ENCODE results near the gene RAB6A. TPM values are rescaled to one million over a fixed set of nuclear protein-coding genes. Genes with fewer than 3 reads are reported as not detected.
"Not testable (repeated sequence)": the region's sequence is repeated elsewhere in the genome, so short reads cannot be mapped to it uniquely, and the experiment has no call there.

Gene RAB6A
- polyA plus RNA-seq, 6 donors from 2014 or later: 73.5 to 94.5 (median 84.2) TPM

DNA sequence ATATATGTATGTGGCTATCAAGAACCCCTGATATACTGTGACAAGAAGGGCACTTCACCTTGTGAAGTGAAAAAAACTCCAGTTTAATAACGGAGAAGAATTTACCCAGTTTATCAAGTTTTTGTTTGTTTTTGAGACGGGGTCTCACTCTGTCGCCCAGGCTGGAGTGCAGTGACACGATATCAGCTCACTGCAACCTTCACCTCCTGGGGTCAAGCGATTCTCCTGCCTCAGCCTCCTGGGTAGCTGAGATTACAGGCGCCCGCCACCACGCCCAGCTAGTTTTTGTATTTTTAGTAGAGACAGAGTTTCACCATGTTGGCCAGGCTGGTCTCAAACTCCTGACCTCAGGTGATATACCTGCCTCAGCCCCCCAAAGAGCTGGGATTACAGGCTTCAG lies 26.9 kb downstream of the RAB6A start:
- not testable (repeated sequence) for H3K27me3 Mint-ChIP-seq; DNase-seq; ATAC-seq (ENCODE audit: low read depth in 2 of 2); H3K4me3 Mint-ChIP-seq; H3K9me3 Mint-ChIP-seq; H3K36me3 Mint-ChIP-seq
- Mint-ChIP-seq H3K27ac (peak overlapping the region in 1 of 6 donors; percentile 64), H3K4me1 (peaks cover 4 to 25% (median 14%) of the 10 kb centered on the region in 3 donors)

DNA sequence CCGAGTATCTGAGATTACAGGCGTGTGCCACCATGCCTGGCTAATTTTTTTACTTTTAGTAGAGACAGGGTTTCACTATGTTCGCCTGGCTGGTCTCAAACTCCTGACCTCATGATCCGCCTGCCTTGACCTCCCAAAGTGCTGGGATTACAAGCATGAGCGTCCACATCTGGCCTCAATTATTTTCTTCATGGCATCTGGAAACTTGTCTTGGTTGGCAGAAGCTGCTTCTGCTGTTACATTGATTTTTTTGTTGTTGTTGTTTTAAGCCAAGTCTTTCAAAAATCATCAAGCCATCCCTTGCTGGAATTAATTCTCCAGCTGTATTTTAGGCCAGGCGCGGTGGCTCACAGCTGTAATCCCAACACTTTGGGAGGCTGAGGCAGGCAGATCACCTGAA lies 27.9 kb downstream of the RAB6A start:
- H3K27ac Mint-ChIP-seq; ATAC-seq (ENCODE audit: low read depth in 2 of 2); H3K4me3 Mint-ChIP-seq; H3K9me3 Mint-ChIP-seq; H3K27me3 Mint-ChIP-seq; DNase-seq; H3K36me3 Mint-ChIP-seq: not testable (repeated sequence)
- peaks cover 4 to 25% (median 14%) of the 10 kb centered on the region in 3 donors for H3K4me1 Mint-ChIP-seq

DNA sequence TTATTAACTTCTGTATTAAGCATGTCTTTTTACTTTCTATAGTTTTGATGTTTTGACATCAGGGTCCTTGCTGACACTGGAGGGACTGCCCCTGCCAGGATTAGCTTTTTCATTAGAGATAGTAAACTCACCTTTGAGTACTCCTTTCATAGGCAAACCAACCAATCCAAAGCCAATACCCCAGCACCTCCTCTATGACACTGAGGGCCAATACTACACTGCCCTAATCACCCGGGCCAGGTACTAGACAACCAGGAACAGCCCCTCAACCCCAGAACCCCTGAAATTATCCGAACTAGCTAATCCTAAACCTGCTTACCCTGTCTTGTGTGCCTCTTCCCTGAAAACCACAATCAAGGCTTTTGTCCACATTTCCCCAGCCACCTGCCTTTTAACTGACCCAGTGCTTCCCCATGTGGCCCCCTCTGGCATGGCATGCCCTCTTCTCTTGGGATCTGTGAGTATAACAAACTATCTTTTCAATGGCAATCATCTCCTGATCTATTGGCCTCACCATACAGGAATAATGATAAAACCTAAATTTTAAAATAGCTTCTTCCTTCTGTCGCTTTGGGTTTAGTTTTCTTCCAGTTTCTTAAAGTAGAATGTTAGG lies 31.2 kb downstream of the RAB6A start:
- Mint-ChIP-seq H3K36me3 (peaks cover 0 to 7% of the 10 kb centered on the region in 2 donors), H3K27me3 (no peaks in the 10 kb centered on the region), H3K4me3 (no peak overlapping the region), H3K4me1 (peaks cover 5 to 12% (median 5%) of the 10 kb centered on the region in 3 donors), H3K9me3 (no peaks in the 10 kb centered on the region), H3K27ac (peak overlapping the region in 4 of 6 donors; percentile 40 to 72 (median 57))
- no peak for DNase-seq
- ATAC-seq (ENCODE audit: low read depth in 2 of 2): no peak

DNA sequence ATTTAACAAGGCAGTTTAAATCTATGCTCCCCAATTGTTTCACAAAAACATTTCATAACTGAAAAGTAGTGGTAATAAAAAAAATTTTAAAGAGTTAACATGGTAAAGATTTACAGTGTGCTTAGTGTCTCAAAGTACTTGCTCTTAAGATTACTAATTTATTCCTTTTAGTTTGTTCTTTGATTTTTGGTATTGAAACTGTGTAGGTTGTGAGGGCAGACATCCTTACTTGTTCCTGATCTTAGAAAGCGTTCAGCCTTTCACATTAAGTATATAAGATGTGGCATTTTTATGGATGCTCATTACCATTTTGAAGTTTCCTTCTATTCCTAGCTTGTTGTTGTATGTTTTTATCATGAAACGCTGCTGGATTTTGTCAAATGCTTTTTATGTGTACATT lies 32.9 kb downstream of the RAB6A start:
- peak overlapping the region in 2 of 6 donors; percentile 12 to 73 for H3K27ac Mint-ChIP-seq
- no peaks in the 10 kb centered on the region for H3K27me3 Mint-ChIP-seq
- no peaks in the 10 kb centered on the region for H3K9me3 Mint-ChIP-seq
- ATAC-seq (ENCODE audit: low read depth in 2 of 2): no peak
- H3K4me3 Mint-ChIP-seq: no peak overlapping the region
- DNase-seq: no peak
- H3K4me1 Mint-ChIP-seq: peaks cover 0 to 5% (median 5%) of the 10 kb centered on the region in 3 donors
- H3K36me3 Mint-ChIP-seq: peaks cover 0 to 7% of the 10 kb centered on the region in 2 donors

DNA sequence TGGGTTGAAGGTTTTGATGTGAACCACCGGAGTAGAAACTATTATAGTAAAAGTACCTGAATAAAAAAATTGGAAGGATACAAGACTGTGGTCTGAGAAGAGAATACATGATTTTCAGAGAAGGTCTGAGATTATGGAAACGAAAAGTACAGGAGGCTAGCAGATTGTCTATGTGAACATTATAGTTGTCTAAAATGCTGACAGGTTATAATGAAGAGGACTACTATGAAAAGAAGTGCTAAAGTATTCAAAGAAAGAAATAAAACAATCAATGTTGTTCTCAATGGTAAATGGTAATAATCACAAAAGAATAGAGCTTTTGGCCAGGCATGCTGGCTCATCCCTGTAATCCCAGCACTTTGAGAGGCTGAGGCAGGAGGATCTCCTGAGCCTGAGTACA lies 34.0 kb downstream of the RAB6A start:
- Mint-ChIP-seq H3K9me3 (peaks cover 0 to 3% (median 2%) of the 10 kb centered on the region in 7 donors), H3K27ac (peak overlapping the region in 1 of 6 donors; percentile 78), H3K4me3 (no peak overlapping the region), H3K27me3 (no peaks in the 10 kb centered on the region), H3K4me1 (peaks cover 2 to 5% (median 5%) of the 10 kb centered on the region in 3 donors), H3K36me3 (peaks cover 3 to 7% of the 10 kb centered on the region in 2 donors)
- ATAC-seq (ENCODE audit: low read depth in 2 of 2) (no peak), DNase-seq (no peak)

DNA sequence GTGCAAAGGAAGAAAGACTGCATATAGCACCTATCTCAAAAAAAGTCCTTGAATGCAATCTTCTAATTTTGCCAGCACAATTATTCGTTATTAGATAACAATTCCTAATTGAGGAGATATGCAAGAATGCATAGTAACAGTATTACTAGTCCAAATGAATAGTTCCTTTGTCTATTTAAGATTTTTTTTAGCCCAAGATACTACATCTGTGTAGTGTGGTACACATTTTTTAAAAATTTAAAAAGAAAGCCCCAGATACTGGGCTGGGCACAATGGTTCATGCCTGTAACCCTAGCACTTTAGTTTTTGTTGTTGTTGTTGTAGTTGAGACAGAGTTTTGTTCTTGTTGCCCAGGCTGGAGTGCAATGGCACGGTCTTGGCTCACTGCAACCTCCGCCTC lies 43.7 kb downstream of the RAB6A start:
- peaks cover 5 to 7% (median 6%) of the 10 kb centered on the region in 3 donors for H3K4me1 Mint-ChIP-seq
- peaks cover 0 to 20% of the 10 kb centered on the region in 2 donors for H3K36me3 Mint-ChIP-seq
- DNase-seq: no peak
- peaks cover 0 to 10% (median 3%) of the 10 kb centered on the region in 7 donors for H3K9me3 Mint-ChIP-seq
- no peak overlapping the region for H3K4me3 Mint-ChIP-seq
- no peaks in the 10 kb centered on the region for H3K27me3 Mint-ChIP-seq
- no peak overlapping the region for H3K27ac Mint-ChIP-seq
- ATAC-seq (ENCODE audit: low read depth in 2 of 2): no peak

DNA sequence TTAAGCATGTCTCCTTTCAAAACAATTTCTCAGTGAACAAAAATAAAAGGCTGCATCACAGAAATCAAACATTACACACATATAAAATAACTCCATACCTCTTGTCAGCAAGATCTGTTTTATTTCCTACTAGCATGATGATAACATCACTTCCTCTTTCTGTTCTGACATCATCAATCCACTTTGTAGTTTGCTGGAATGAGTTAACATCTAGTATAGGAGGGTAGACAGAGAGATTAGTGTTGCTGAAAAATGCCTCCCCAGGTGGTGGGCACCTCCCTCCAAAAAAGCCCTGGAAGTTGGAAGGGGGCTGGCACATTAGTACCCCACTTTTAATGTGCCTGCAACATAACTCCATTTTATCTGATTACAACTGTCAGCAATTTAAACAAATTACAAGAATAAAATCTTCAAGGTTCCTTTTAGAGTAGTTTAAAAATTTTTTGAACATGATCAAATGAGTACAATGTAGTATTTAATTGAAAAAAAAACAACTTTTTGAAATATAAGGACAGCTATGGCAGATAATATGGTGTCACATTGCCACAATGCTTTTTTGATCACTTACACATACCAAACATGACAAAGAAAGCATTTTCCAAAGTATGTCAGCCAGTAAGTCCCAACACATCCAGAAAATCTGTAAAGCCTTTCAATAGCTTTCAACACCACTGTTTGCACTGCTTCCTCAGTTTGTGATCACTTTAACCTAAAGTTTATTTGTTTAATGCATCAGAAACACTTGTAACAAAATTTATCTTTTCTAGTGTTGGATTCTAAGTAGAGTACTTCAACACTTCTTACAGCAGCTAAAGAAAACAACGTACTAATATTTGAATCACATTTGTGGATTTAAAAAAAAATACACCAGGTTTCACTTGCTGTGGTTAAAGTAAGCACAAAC lies 44.5 kb downstream of the RAB6A start:
- ATAC-seq (ENCODE audit: low read depth in 2 of 2) (peak; percentile 59 to 68), DNase-seq (no peak)
- peaks cover 0 to 3% (median 0%) of the 10 kb centered on the region in 7 donors for H3K9me3 Mint-ChIP-seq
- H3K27me3 Mint-ChIP-seq: no peaks in the 10 kb centered on the region
- H3K36me3 Mint-ChIP-seq: peaks cover 0 to 13% of the 10 kb centered on the region in 2 donors
- no peak overlapping the region for H3K4me3 Mint-ChIP-seq
- peak overlapping the region in 5 of 6 donors; percentile 63 to 87 (median 70) for H3K27ac Mint-ChIP-seq
- peaks cover 4 to 6% (median 5%) of the 10 kb centered on the region in 3 donors for H3K4me1 Mint-ChIP-seq

DNA sequence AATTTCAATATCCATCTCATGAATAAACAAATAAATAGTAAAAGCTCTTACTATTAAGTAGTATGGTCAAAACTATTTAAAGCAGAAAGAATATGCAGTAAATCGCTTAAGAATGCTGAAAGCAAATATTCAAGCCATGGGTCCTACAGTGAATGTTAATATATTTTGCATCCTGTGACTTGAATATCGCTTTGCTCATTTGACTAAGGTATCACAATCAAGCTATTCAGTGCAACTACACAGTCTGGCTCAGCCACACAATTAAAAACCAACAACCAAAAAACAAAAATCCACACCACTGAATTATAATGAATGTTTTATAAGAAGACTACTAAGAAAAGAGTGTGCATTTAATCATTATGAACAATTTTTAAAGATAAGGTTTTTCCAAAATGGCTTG lies 45.3 kb downstream of the RAB6A start:
- Mint-ChIP-seq H3K4me3 (no peak overlapping the region), H3K27ac (peak overlapping the region in 2 of 6 donors; percentile 47 to 87), H3K9me3 (no peaks in the 10 kb centered on the region), H3K4me1 (peaks cover 4 to 6% (median 5%) of the 10 kb centered on the region in 3 donors), H3K27me3 (no peaks in the 10 kb centered on the region), H3K36me3 (peaks cover 0 to 5% of the 10 kb centered on the region in 2 donors)
- DNase-seq: no peak
- no peak for ATAC-seq (ENCODE audit: low read depth in 2 of 2)

DNA sequence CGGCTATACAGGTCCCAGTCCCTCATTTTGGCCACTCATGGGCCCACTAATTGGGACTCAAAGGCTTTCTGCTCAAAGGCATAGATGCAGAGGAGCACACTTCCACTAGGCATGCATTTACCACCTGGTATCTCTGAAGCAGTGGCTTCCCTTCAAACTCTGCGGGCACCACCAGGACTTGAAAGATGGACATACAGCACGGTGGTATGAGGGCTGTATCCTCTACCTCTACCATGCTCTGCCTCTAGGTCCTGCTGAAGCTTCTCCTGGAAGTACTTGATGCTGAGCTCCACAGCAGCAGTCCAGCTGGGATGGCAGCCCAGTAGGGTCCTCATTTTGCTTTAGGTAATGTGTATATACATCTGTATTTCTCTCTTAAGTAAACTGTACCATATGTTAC lies 49.9 kb downstream of the RAB6A start:
- DNase-seq (no peak), ATAC-seq (ENCODE audit: low read depth in 2 of 2) (no peak)
- H3K27me3 Mint-ChIP-seq: no peaks in the 10 kb centered on the region
- no peak overlapping the region for H3K4me3 Mint-ChIP-seq
- H3K27ac Mint-ChIP-seq: no peak overlapping the region
- peaks cover 0 to 4% of the 10 kb centered on the region in 2 donors for H3K36me3 Mint-ChIP-seq
- peaks cover under 1 to 3% (median under 1%) of the 10 kb centered on the region in 3 donors for H3K4me1 Mint-ChIP-seq
- H3K9me3 Mint-ChIP-seq: no peaks in the 10 kb centered on the region

DNA sequence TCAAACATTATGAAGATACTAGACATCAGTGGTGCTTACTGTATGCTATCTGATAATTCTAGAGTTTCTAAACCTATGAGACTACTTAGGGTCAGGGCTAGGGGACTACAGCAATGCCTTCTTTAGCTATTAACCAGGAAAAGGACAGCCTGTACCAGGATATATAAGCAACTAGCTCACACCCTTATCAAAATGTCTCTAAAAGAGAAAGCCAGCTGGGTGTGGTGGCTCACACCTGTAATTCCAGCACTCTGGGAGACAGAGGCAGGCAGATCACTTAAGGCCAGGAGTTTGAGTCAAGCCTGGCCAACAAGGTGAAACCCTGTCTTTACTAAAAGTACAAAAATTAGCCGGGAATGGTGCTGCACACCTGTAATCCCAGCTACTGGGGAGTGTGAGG lies 55.8 kb downstream of the RAB6A start:
- ATAC-seq (ENCODE audit: low read depth in 2 of 2): no peak
- Mint-ChIP-seq H3K27ac (no peak overlapping the region), H3K27me3 (no peaks in the 10 kb centered on the region), H3K36me3 (peaks cover 0 to 8% of the 10 kb centered on the region in 2 donors), H3K4me3 (no peak overlapping the region), H3K4me1 (no peaks in the 10 kb centered on the region), H3K9me3 (no peaks in the 10 kb centered on the region)
- no peak for DNase-seq

DNA sequence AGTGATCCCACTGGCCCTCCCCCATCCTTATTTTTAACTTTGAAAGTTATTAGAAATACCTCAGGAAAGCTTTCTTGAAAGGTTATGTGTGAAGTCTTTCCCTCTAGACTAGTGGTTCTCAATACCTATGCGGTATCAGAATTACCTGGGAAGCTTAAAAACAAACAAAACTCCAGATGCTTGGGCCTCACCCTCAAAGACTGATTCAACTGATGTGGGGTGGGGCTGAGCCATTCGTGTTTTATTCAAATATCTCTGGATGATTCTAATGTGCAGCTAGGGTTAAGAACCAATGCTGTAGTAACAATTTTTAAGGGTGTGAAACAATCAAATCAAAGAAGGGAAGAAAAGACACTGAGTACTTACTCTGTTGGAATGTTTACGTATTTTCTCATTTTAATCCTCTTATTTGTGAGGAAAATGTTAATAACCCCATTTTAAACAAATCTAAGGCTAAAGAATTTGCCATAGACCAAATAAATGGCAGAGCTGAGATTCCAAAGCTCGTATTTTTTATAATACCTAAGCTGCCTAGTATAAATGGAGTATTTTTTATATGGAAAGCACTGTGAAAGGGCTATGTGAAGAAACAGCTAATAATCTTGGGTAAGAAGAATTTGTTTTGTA lies 66.9 kb downstream of the RAB6A start:
- Mint-ChIP-seq H3K36me3 (peaks cover 0 to 5% of the 10 kb centered on the region in 2 donors), H3K4me3 (no peak overlapping the region), H3K27me3 (no peaks in the 10 kb centered on the region), H3K9me3 (no peaks in the 10 kb centered on the region), H3K27ac (no peak overlapping the region), H3K4me1 (no peaks in the 10 kb centered on the region)
- ATAC-seq (ENCODE audit: low read depth in 2 of 2) (no peak), DNase-seq (no peak)

DNA sequence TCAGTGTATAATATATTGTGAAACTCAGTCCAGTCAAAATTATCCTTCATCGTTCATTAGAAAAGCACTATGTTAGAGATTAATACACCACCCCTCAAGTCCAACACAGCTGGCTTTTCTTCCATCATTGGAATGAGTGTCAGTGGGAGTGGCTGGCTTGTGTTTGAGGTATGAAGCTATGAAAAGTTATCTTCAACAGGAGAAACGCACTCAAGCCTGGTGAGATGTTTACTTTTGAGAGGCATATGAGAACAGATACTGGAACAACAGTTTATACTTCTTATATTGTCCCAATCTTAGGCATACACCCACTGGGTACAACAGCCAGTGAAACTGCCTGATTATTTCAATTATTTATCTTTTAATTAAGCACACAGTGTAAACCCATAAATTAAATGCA lies 80.2 kb downstream of the RAB6A start:
- no peak for DNase-seq
- no peak for ATAC-seq (ENCODE audit: low read depth in 2 of 2)
- Mint-ChIP-seq H3K27me3 (no peaks in the 10 kb centered on the region), H3K9me3 (no peaks in the 10 kb centered on the region), H3K4me1 (no peaks in the 10 kb centered on the region), H3K27ac (no peak overlapping the region), H3K4me3 (no peak overlapping the region), H3K36me3 (peaks cover 12% of the 10 kb centered on the region in 2 donors)

DNA sequence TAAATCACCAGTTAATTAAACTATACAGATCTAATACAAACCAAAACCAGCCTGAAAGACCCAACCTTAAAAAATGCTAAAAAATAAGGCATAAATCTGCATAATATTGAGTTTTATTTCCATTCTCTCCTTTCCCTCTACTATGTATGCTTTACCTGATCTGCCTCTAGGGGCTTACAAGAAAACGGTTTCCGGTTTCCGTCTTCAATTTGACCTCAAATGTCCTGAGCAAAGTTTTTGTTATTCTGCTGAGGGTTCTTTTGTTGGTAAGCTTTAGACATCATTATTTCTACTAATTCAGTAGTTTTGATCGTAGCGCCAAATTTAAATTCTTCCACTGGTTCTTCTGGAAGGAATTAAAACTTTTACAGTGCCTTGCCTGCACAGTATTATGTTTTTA lies 84.3 kb downstream of the RAB6A start:
- ATAC-seq (ENCODE audit: low read depth in 2 of 2); H3K27ac Mint-ChIP-seq; H3K9me3 Mint-ChIP-seq; H3K4me1 Mint-ChIP-seq; DNase-seq; H3K4me3 Mint-ChIP-seq; H3K27me3 Mint-ChIP-seq: not testable (repeated sequence)
- peaks cover 12 to 18% of the 10 kb centered on the region in 2 donors for H3K36me3 Mint-ChIP-seq

Data from naive B cell (primary cell).